Measurements from ENCODE around the gene RBM23. TPM values are rescaled to one million over a fixed set of nuclear protein-coding genes. Genes with fewer than 3 reads are reported as not detected.
A peak's percentile ranks its signal among the peaks of the same experiment; 100 is the strongest.

RBM23 gene
- total and polyA plus RNA-seq, 9 of the 15 experiments (the other 6 are each of a cell fraction or from before 2014, with no cell fraction given) = 46.0 to 102 (median 58.5) TPM

DNA sequence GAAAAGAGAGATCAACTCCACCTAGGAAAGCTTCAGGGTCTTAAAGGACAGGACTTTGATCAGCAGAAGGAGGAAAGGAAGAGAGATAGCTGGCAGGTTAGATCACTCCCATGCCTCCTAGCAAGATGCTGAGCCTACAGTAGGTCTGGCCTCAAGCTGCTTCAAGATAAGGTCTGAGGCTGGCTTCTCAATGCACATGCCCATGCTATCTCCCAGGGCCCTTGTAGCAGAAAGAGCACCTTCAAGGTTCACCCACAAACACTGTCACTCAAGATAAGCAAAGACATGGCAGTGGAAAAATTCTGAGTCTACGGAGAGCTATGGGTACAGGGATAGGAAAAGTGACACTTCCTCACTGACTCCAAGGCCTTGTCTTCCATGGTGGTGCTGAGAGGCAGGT is 21.6 kb downstream of the RBM23 start (continued):
- TF ChIP-seq, protein P1, sequence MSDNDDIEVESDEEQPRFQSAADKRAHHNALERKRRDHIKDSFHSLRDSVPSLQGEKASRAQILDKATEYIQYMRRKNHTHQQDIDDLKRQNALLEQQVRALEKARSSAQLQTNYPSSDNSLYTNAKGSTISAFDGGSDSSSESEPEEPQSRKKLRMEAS (CRISPR knock-in tag; IDR thresholded peaks at IDR 0.05) = peak; percentile 84
- no peak for TF ChIP-seq KLF6 (CRISPR knock-in tag; IDR thresholded peaks at IDR 0.05; ENCODE audit: borderline replicate concordance)
- no peak for TF ChIP-seq ZNF253 (CRISPR knock-in tag; conservative IDR thresholded peaks at IDR 0.05)
- no peak for TF ChIP-seq THAP12 (CRISPR knock-in tag; IDR thresholded peaks at IDR 0.05)
- TF ChIP-seq, protein P2, sequence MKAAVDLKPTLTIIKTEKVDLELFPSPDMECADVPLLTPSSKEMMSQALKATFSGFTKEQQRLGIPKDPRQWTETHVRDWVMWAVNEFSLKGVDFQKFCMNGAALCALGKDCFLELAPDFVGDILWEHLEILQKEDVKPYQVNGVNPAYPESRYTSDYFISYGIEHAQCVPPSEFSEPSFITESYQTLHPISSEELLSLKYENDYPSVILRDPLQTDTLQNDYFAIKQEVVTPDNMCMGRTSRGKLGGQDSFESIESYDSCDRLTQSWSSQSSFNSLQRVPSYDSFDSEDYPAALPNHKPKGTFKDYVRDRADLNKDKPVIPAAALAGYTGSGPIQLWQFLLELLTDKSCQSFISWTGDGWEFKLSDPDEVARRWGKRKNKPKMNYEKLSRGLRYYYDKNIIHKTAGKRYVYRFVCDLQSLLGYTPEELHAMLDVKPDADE (conservative IDR thresholded peaks at IDR 0.05; ENCODE audit: control insufficient read depth, low read depth, low read length) = peak; percentile 72; the same call in 1 of the 2 replicates
- TF ChIP-seq CREB3 (tag; conservative IDR thresholded peaks at IDR 0.05; ENCODE audit: low read depth) = 0 out of 2 replicates have a peak, but pooled peaks have one; percentile 52
- TF ChIP-seq MYC (IDR thresholded peaks at IDR 0.05; ENCODE audit: low read depth, low read length) = peak; percentile 40; the same call in 1 of the 2 replicates
- TF ChIP-seq MYC (CRISPR knock-in tag; IDR thresholded peaks at IDR 0.05; ENCODE audit: borderline replicate concordance, low read depth) = no peak
- no peak for TF ChIP-seq CREB3L1 (IDR thresholded peaks at IDR 0.05; ENCODE audit: borderline replicate concordance, low read depth)
- TF ChIP-seq HEY1 (CRISPR knock-in tag; IDR thresholded peaks at IDR 0.05; ENCODE audit: borderline replicate concordance) = no peak
- TF ChIP-seq ZC3H8 (IDR thresholded peaks at IDR 0.05) = no peak
- TF ChIP-seq EP400 (IDR thresholded peaks at IDR 0.05) = peak; percentile 15; the same call in 1 of the 2 replicates
- peak; percentile 91 for TF ChIP-seq MYNN (IDR thresholded peaks at IDR 0.05)
- no peak for TF ChIP-seq MYNN (CRISPR knock-in tag; IDR thresholded peaks at IDR 0.05)
- no peak for TF ChIP-seq ZZZ3 (IDR thresholded peaks at IDR 0.05)
- peak; percentile 63; the same call in 1 of the 2 replicates for TF ChIP-seq BCOR (IDR thresholded peaks at IDR 0.05)
- peak; percentile 71 to 81; a peak in 3 of 4 replicates for TF ChIP-seq KDM1A (IDR thresholded peaks at IDR 0.05)
- peak; percentile 50; the same call in 1 of the 2 replicates for TF ChIP-seq CREB1 (IDR thresholded peaks at IDR 0.05)
- TF ChIP-seq CREB1 (CRISPR knock-in tag; IDR thresholded peaks at IDR 0.05) = no peak
- TF ChIP-seq CC2D1A (IDR thresholded peaks at IDR 0.05) = peak; percentile 93; the same call in 1 of the 2 replicates
- peak; percentile 73 for TF ChIP-seq SOX6 (IDR thresholded peaks at IDR 0.05)
- peak; percentile 57; the same call in 1 of the 2 replicates for TF ChIP-seq SMARCC2 (IDR thresholded peaks at IDR 0.05; ENCODE audit: low read depth)
- TF ChIP-seq HNRNPL (IDR thresholded peaks at IDR 0.05; ENCODE audit: low read depth, low read length) = peak; percentile 64; the same call in 1 of the 2 replicates

Measured in K562 (cell line).